Measurements from ENCODE around the gene ACTL9.

Gene ACTL9

DNA sequence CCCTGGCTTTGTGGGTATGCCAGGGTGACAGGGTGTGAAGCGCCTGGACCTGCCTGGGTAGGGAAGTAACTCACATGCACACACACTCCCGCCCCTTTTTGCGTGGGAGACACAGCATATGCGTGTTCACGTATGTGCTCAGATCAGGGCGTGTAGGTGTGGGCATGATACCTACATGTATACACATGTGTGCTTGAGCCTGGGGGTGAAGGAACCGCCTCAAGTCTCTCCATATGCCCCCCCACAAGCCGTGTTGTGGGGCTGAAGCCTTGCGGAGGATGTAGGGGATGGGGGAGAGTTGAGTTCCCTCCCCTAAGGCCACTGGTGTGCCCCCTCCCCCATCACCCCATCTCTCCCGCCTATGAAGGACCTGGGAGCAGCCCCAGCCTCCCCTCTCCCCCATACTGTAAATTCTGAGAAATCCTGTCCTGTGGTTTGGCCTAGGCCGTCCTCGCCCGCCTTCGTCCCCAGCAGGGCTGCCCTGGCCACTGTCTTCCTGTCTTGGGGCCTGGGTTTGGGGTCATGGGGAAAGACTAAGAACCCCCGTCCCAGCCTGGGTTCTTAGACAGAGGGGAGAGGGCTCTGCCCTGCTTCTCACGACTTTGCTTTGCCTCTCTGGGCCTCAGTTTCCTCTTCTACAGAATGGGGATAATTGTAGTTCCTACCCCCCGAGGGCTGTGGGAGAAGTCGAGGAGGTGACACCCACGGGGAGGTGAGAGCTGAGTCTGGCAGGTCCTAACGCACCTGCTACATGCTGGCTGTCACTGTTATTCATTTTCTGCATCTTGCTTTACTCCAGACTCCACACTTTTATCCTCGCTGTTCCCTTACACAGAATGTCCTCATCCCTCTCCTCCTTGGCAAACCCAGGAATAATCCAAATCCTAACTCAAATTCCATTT, 14.3 kb downstream of the ACTL9 start:
- no peaks in the 10 kb centered on the region for H3K4me1 ChIP-seq (ENCODE audit: control insufficient read depth, insufficient read depth, low read length)
- H3K4me3 ChIP-seq (ENCODE audit: low read length in 2 of 2) = no peak overlapping the region
- H3K27me3 ChIP-seq (ENCODE audit: control insufficient read depth in 1 of 2, insufficient read depth in 2 of 2, low read length in 2 of 2) = peaks cover 0 to 4% of the 10 kb centered on the region in 2 donors
- H3K36me3 ChIP-seq (ENCODE audit: control insufficient read depth in 2 of 2, insufficient read depth in 2 of 2, low read length in 2 of 2) = no peaks in the 10 kb centered on the region
- no peak overlapping the region for H3K27ac ChIP-seq (ENCODE audit: low read length)
- H3K9ac ChIP-seq (ENCODE audit: low read length in 2 of 2) = no peak overlapping the region
- H3K9me3 ChIP-seq (ENCODE audit: control insufficient read depth in 2 of 2, low read length in 2 of 2) = peaks cover 7 to 10% of the 10 kb centered on the region in 2 donors

- no peak overlapping the region for H3K4me3 ChIP-seq (ENCODE audit: low read length in 2 of 2)
- peaks cover 0 to 4% of the 10 kb centered on the region in 2 donors for H3K27me3 ChIP-seq (ENCODE audit: control insufficient read depth in 1 of 2, insufficient read depth in 2 of 2, low read length in 2 of 2)
- no peak overlapping the region for H3K27ac ChIP-seq (ENCODE audit: low read length)
- H3K36me3 ChIP-seq (ENCODE audit: control insufficient read depth in 2 of 2, insufficient read depth in 2 of 2, low read length in 2 of 2) = no peaks in the 10 kb centered on the region
- H3K4me1 ChIP-seq (ENCODE audit: control insufficient read depth, insufficient read depth, low read length) = no peaks in the 10 kb centered on the region
- peaks cover 8 to 17% of the 10 kb centered on the region in 2 donors for H3K9me3 ChIP-seq (ENCODE audit: control insufficient read depth in 2 of 2, low read length in 2 of 2)
- H3K9ac ChIP-seq (ENCODE audit: low read length in 2 of 2) = no peak overlapping the region
Measured at GRCh38 chr19:8682931-8683330, 15.7 kb downstream of the ACTL9 start.

DNA sequence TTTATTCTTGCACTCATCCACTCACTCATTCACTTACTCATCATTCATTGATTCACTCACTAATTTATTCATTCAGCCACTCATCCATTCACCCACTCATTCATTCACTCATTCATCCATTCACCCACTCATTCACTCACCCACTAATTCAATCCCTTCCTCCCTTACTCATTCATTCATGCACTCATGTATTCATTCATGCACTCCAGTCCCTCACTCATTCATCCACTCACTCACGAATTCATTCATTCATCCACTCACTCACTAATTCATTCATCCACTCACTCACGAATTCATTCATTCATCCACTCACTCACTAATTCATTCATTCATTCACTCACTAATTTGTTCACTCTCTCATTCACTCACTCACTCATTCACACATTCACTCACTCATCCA, 16.1 kb downstream of the ACTL9 start:
- no peak overlapping the region for H3K4me3 ChIP-seq (ENCODE audit: low read length in 2 of 2)
- peaks cover 8 to 17% of the 10 kb centered on the region in 2 donors for H3K9me3 ChIP-seq (ENCODE audit: control insufficient read depth in 2 of 2, low read length in 2 of 2)
- H3K4me1 ChIP-seq (ENCODE audit: control insufficient read depth, insufficient read depth, low read length) = no peaks in the 10 kb centered on the region
- H3K27me3 ChIP-seq (ENCODE audit: control insufficient read depth in 1 of 2, insufficient read depth in 2 of 2, low read length in 2 of 2) = peaks cover 0 to 4% of the 10 kb centered on the region in 2 donors
- H3K9ac ChIP-seq (ENCODE audit: low read length in 2 of 2) = no peak overlapping the region
- no peak overlapping the region for H3K27ac ChIP-seq (ENCODE audit: low read length)
- H3K36me3 ChIP-seq (ENCODE audit: control insufficient read depth in 2 of 2, insufficient read depth in 2 of 2, low read length in 2 of 2) = no peaks in the 10 kb centered on the region

DNA sequence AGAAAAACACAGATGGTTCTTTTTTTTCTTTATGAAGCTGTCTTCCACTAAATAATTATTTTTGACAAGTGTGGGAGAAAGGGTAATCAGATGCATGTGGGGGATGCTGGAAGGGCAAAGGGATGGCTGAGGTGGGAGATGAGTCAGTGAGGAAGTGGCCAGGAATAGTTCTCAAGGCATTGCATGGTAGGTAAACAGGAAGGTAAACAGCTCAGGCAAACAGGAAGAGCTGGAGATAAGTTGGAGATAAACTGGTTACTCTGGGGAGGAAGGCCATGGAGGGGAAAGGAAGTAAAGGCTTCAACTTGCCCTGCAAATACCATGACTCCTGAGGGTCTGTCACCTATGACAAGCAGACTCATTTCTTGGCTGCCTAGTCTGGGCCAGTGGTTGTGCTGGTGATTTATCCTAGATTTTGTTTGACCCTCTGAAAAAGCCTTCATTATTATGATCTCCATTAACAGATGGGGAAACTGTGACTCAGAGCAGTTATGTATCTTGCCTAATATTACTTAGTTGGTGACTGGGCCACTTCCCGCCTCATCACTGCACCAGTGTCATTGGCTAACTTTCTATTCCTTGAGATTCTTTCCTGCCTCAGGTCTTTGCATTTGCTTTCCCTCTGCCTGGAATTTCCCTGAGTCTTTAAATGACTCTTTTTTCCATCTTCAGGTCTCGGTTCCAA, 17.1 kb downstream of the ACTL9 start:
- Histone ChIP-seq H3K9me3 (ENCODE audit: control insufficient read depth in 2 of 2, low read length in 2 of 2) (peaks cover 8 to 17% of the 10 kb centered on the region in 2 donors), H3K9ac (ENCODE audit: low read length in 2 of 2) (no peak overlapping the region), H3K36me3 (ENCODE audit: control insufficient read depth in 2 of 2, insufficient read depth in 2 of 2, low read length in 2 of 2) (no peaks in the 10 kb centered on the region), H3K4me3 (ENCODE audit: low read length in 2 of 2) (no peak overlapping the region), H3K4me1 (ENCODE audit: control insufficient read depth, insufficient read depth, low read length) (no peaks in the 10 kb centered on the region), H3K27me3 (ENCODE audit: control insufficient read depth in 1 of 2, insufficient read depth in 2 of 2, low read length in 2 of 2) (peaks cover 0 to 4% of the 10 kb centered on the region in 2 donors), H3K27ac (ENCODE audit: low read length) (no peak overlapping the region)

- Histone ChIP-seq H3K4me1 (ENCODE audit: control insufficient read depth, insufficient read depth, low read length) (no peaks in the 10 kb centered on the region), H3K4me3 (ENCODE audit: low read length in 2 of 2) (no peak overlapping the region), H3K27me3 (ENCODE audit: control insufficient read depth in 1 of 2, insufficient read depth in 2 of 2, low read length in 2 of 2) (peaks cover 0 to 4% of the 10 kb centered on the region in 2 donors), H3K9me3 (ENCODE audit: control insufficient read depth in 2 of 2, low read length in 2 of 2) (peaks cover 8 to 17% of the 10 kb centered on the region in 2 donors), H3K27ac (ENCODE audit: low read length) (no peak overlapping the region), H3K36me3 (ENCODE audit: control insufficient read depth in 2 of 2, insufficient read depth in 2 of 2, low read length in 2 of 2) (no peaks in the 10 kb centered on the region), H3K9ac (ENCODE audit: low read length in 2 of 2) (no peak overlapping the region)
Measured at GRCh38 chr19:8680676-8681344, 17.8 kb downstream of the ACTL9 start.

GRCh38 chr19:8678244-8678807, 20.3 kb downstream of the ACTL9 start:
- peaks cover 8 to 17% of the 10 kb centered on the region in 2 donors for H3K9me3 ChIP-seq (ENCODE audit: control insufficient read depth in 2 of 2, low read length in 2 of 2)
- no peak overlapping the region for H3K4me3 ChIP-seq (ENCODE audit: low read length in 2 of 2)
- H3K9ac ChIP-seq (ENCODE audit: low read length in 2 of 2) = no peak overlapping the region
- peaks cover 0 to 2% of the 10 kb centered on the region in 2 donors for H3K27me3 ChIP-seq (ENCODE audit: control insufficient read depth in 1 of 2, insufficient read depth in 2 of 2, low read length in 2 of 2)
- no peaks in the 10 kb centered on the region for H3K36me3 ChIP-seq (ENCODE audit: control insufficient read depth in 2 of 2, insufficient read depth in 2 of 2, low read length in 2 of 2)
- no peaks in the 10 kb centered on the region for H3K4me1 ChIP-seq (ENCODE audit: control insufficient read depth, insufficient read depth, low read length)
- no peak overlapping the region for H3K27ac ChIP-seq (ENCODE audit: low read length)

DNA sequence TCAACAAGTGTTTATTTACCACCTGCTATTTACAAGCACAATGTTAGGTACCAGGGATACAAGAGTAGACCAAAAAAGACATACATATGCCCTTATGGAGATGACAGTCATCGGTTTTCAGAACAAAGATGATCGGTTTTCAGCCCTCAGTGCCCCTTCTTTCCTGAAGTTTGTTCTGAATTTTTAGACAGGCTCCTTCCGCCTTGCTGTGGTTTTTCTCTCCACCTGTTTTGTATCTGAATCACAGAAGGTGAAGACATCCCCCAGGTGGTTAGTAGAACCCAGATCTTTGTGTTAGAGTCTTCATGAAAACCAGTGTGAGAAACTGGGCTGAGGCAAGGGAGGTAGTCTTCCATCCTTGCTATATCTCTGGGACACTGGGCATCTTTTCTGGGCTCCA, 23.5 kb downstream of the ACTL9 start:
- H3K4me1 ChIP-seq (ENCODE audit: control insufficient read depth, insufficient read depth, low read length) = no peaks in the 10 kb centered on the region
- H3K4me3 ChIP-seq (ENCODE audit: low read length in 2 of 2) = no peak overlapping the region
- peaks cover 0 to 2% of the 10 kb centered on the region in 2 donors for H3K27me3 ChIP-seq (ENCODE audit: control insufficient read depth in 1 of 2, insufficient read depth in 2 of 2, low read length in 2 of 2)
- H3K9ac ChIP-seq (ENCODE audit: low read length in 2 of 2) = no peak overlapping the region
- no peaks in the 10 kb centered on the region for H3K36me3 ChIP-seq (ENCODE audit: control insufficient read depth in 2 of 2, insufficient read depth in 2 of 2, low read length in 2 of 2)
- no peak overlapping the region for H3K27ac ChIP-seq (ENCODE audit: low read length)
- H3K9me3 ChIP-seq (ENCODE audit: control insufficient read depth in 2 of 2, low read length in 2 of 2) = peaks cover 4 to 7% of the 10 kb centered on the region in 2 donors

- no peak overlapping the region for H3K27ac ChIP-seq (ENCODE audit: low read length)
- H3K4me3 ChIP-seq (ENCODE audit: low read length in 2 of 2) = no peak overlapping the region
- no peaks in the 10 kb centered on the region for H3K4me1 ChIP-seq (ENCODE audit: control insufficient read depth, insufficient read depth, low read length)
- H3K9me3 ChIP-seq (ENCODE audit: control insufficient read depth in 2 of 2, low read length in 2 of 2) = peaks cover 2 to 4% of the 10 kb centered on the region in 2 donors
- no peaks in the 10 kb centered on the region for H3K36me3 ChIP-seq (ENCODE audit: control insufficient read depth in 2 of 2, insufficient read depth in 2 of 2, low read length in 2 of 2)
- H3K27me3 ChIP-seq (ENCODE audit: control insufficient read depth in 1 of 2, insufficient read depth in 2 of 2, low read length in 2 of 2) = peaks cover 0 to 3% of the 10 kb centered on the region in 2 donors
- no peak overlapping the region for H3K9ac ChIP-seq (ENCODE audit: low read length in 2 of 2)
Measured at GRCh38 chr19:8673276-8673891, 25.2 kb downstream of the ACTL9 start.

- Histone ChIP-seq H3K36me3 (ENCODE audit: control insufficient read depth in 2 of 2, insufficient read depth in 2 of 2, low read length in 2 of 2) (no peaks in the 10 kb centered on the region), H3K4me3 (ENCODE audit: low read length in 2 of 2) (no peak overlapping the region), H3K27me3 (ENCODE audit: control insufficient read depth in 1 of 2, insufficient read depth in 2 of 2, low read length in 2 of 2) (peaks cover 6 to 10% of the 10 kb centered on the region in 2 donors), H3K9me3 (ENCODE audit: control insufficient read depth in 2 of 2, low read length in 2 of 2) (no peaks in the 10 kb centered on the region), H3K9ac (ENCODE audit: low read length in 2 of 2) (no peak overlapping the region), H3K4me1 (ENCODE audit: control insufficient read depth, insufficient read depth, low read length) (no peaks in the 10 kb centered on the region), H3K27ac (ENCODE audit: low read length) (no peak overlapping the region)
Measured at GRCh38 chr19:8666814-8667405, 31.7 kb downstream of the ACTL9 start.
